NAMALWA (cell line): ENCODE results near the gene NLRC5.
"Not testable (repeated sequence)": the region's sequence is repeated elsewhere in the genome, so short reads cannot be mapped to it uniquely, and the experiment has no call there.

Experiments
- DNase-seq: peaks from one replicate; pipeline ENCODE4 v3.0.0-alpha.2; 2015; ENCODE audit warnings: low spot score

Gene NLRC5

GRCh38 chr16:57044931-57045693, 55.8 kb downstream of the NLRC5 start:
- peak; percentile 52 for DNase-seq

- peak; percentile 90 for DNase-seq
Observed at GRCh38 chr16:57045694-57046381, 56.5 kb downstream of the NLRC5 start.

GRCh38 chr16:57048095-57048494, 58.7 kb downstream of the NLRC5 start:
- DNase-seq: no peak

- DNase-seq: no peak
Observed at GRCh38 chr16:57049678-57050077, 60.3 kb downstream of the NLRC5 start.

GRCh38 chr16:57051696-57052228, 62.4 kb downstream of the NLRC5 start:
- no peak for DNase-seq

GRCh38 chr16:57053206-57053605, 63.8 kb downstream of the NLRC5 start:
- no peak for DNase-seq

GRCh38 chr16:57054338-57054737, 65.0 kb downstream of the NLRC5 start:
- DNase-seq: no peak

- DNase-seq: no peak
Observed at GRCh38 chr16:57054771-57055170, 65.4 kb downstream of the NLRC5 start.

- no peak for DNase-seq
Observed at GRCh38 chr16:57055671-57056070, 66.3 kb downstream of the NLRC5 start.

- DNase-seq: no peak
Observed at GRCh38 chr16:57058291-57058861, 69.0 kb downstream of the NLRC5 start.

- DNase-seq: no peak
Observed at GRCh38 chr16:57060323-57061083, 71.1 kb downstream of the NLRC5 start.

GRCh38 chr16:57061084-57061905, 71.9 kb downstream of the NLRC5 start:
- no peak for DNase-seq

- DNase-seq: no peak
Observed at GRCh38 chr16:57062329-57062728, 73.0 kb downstream of the NLRC5 start.

GRCh38 chr16:57063189-57063588, 73.8 kb downstream of the NLRC5 start:
- not testable (repeated sequence) for DNase-seq

GRCh38 chr16:57064995-57065394, 75.6 kb downstream of the NLRC5 start:
- DNase-seq: no peak

- no peak for DNase-seq
Observed at GRCh38 chr16:57066625-57067024, 77.3 kb downstream of the NLRC5 start.

- no peak for DNase-seq
Observed at GRCh38 chr16:57067347-57067746, 78.0 kb downstream of the NLRC5 start.

GRCh38 chr16:57069053-57069452, 79.7 kb downstream of the NLRC5 start:
- DNase-seq: no peak

GRCh38 chr16:57069635-57070370, 80.4 kb downstream of the NLRC5 start:
- no peak for DNase-seq

GRCh38 chr16:57070424-57070823, 81.1 kb downstream of the NLRC5 start:
- no peak for DNase-seq
